NCI-H1930 (cell line): ENCODE measurements around the gene OR52K2.
"Not testable (repeated sequence)": the region's sequence is repeated elsewhere in the genome, so short reads cannot be mapped to it uniquely, and the experiment has no call there.

Experiments used
- DNase-seq, 2 experiments: peaks; one replicate each; lab custom pipeline; 2025; lab: John Stamatoyannopoulos, UW

The OR52K2 gene

GRCh38 chr11:4480577-4481239 lies 31.6 kb downstream of the OR52K2 start:
- DNase-seq: no peak

GRCh38 chr11:4481240-4481582 lies 32.1 kb downstream of the OR52K2 start:
- DNase-seq: no peak

GRCh38 chr11:4482445-4482844 lies 33.4 kb downstream of the OR52K2 start, which contains the start of gene OR52K1:
Gene OR52K1 (plus strand): TSS chr11:4482646. CDS start chr11:4488901, 6,255 bp downstream.
- DNase-seq: no peak

DNA sequence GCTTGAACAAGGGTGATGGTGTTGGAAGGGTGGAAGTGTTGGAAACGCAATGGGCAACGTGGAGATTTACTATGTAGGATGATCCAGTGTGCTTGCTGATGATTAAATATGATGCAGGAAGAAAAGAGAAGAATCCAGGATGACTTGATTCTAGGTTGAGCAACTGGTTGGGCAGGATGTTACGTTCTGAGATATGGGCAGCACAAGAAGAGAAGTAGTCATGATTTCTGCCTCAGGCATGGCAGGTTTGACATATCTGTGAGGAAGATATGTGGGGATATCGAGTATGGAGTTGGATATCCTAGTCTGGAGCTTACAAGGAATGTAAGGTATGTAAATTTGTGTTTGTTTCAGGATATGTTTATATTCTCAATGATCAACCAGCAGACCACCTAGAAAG lies 35.2 kb downstream of the OR52K2 start:
- DNase-seq: no peak

DNA sequence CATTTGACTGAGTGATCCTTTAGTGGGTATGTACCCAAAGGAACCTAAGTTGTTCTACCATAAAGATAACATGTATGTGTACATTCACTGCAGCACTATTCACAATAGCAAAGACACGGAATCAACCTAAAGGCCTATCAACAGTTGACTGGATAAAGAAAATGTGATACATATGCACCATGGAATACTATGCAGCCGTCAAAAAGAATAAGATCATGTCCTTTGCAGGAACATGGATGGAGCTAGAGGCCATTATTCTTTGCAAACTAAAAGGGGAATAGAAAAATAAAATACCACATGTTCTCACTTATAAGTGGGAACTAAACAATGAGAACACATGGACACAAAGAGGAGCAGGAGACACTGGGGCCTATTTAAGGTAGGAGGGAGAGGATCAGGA lies 42.3 kb downstream of the OR52K2 start:
- not testable (repeated sequence) for DNase-seq

- DNase-seq: no peak
Observed at GRCh38 chr11:4491878-4492606, 42.9 kb downstream of the OR52K2 start.

GRCh38 chr11:4493480-4493818 lies 44.4 kb downstream of the OR52K2 start:
- no peak for DNase-seq

GRCh38 chr11:4495487-4495886 lies 46.4 kb downstream of the OR52K2 start:
- no peak for DNase-seq

- no peak for DNase-seq
Observed at GRCh38 chr11:4495986-4496385, 46.9 kb downstream of the OR52K2 start.

DNA sequence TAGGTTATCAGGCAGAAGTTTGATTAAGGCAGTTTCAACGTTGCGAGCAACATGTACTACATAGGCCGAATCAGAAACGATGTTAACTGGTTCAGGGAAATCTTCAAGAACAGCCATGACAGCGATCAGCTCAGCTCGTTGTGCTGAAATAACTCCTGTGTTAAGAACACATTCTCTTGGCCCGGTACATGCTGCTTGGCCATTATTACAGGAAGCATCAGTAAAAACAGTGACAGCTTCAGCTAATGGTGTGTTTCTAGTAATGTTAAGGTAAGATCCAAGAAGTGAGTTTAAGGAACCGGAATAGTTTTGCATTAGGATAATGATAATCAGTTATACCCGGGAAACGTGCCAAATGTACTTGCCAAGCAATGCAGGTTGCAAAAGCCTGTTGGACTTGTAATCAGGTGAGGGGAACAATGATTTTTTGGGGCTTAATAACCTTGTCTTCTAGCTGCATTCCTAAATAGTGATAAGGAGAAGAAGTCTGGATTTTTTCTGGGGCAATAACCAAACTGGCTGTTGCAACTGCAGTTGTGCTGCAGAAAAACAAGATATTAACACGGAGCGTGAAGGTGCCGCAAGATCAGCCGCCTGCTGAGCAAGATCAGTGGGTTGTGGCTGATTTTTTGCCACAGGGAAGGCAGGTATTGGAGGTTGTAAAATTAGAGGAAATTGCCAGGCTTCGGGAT lies 47.6 kb downstream of the OR52K2 start:
- DNase-seq: no peak
